Aorta (tissue), 5 donors: Measurements from ENCODE around the gene BTBD9. TPM values are rescaled to one million over a fixed set of nuclear protein-coding genes. Genes with fewer than 3 reads are reported as not detected.

Source experiments
- ATAC-seq: fragments of 200-7000 bp; cut with Tn5 transposase; one replicate; pipeline ENCODE4 v1.9.1; 2022; ENCODE audit warnings: moderate library complexity; ENCODE audit not compliant: low FRiP score
- DNase-seq, 2 donors: peaks; one replicate each; pipeline ENCODE4 v3.0.0-alpha.2; 2020
- H3K27ac ChIP-seq, 2 donors: one replicate each; pipeline ENCODE4 v1.5.1; 2013; ENCODE audit warnings: low read length in 2 of 2, mild to moderate bottlenecking in 2 of 2, moderate library complexity in 2 of 2, control low read depth in 1 of 2, inconsistent platforms in 1 of 2, low read depth in 1 of 2
- H3K27me3 ChIP-seq, 2 donors: one replicate each; pipeline ENCODE4 v1.6.1; 2013; ENCODE audit warnings: control low read depth in 1 of 2, low read length in 1 of 2, mild to moderate bottlenecking in 1 of 2, moderate library complexity in 1 of 2; ENCODE audit not compliant: insufficient read depth in 2 of 2, control insufficient read depth in 1 of 2
- H3K36me3 ChIP-seq, 2 donors: one replicate each; pipeline ENCODE4 v1.6.1; 2013; ENCODE audit warnings: control low read depth in 1 of 2, low read length in 1 of 2, mild to moderate bottlenecking in 1 of 2; ENCODE audit not compliant: insufficient read depth in 2 of 2, control insufficient read depth in 1 of 2
- H3K4me1 ChIP-seq, 2 donors: one replicate each; pipeline ENCODE4 v1.6.1; 2013; ENCODE audit warnings: low read length in 2 of 2, control low read depth in 1 of 2, mild to moderate bottlenecking in 1 of 2, moderate library complexity in 1 of 2; ENCODE audit not compliant: insufficient read depth in 2 of 2, control insufficient read depth in 1 of 2
- H3K4me3 ChIP-seq, 2 donors: one replicate each; pipeline ENCODE4 v1.5.1; 2013; ENCODE audit warnings: low read length in 2 of 2, control low read depth in 1 of 2, mild to moderate bottlenecking in 1 of 2
- H3K9me3 ChIP-seq: one replicate; pipeline ENCODE4 v1.6.1; 2013; ENCODE audit warnings: mild to moderate bottlenecking, low read length; ENCODE audit not compliant: control insufficient read depth
- WGBS, 2 donors: extraction: QIAGEN DNeasy Blood & Tissue Kit; methylation state at CpG; one replicate each; pipeline ENCODE4 v1.1.7; 2013; 5-methylcytosine and 5-hydroxymethylcytosine counted together
- intact Hi-C, 2 donors: fragments of 100-400 bp; cut with DNase I; formaldehyde crosslinking; loops; one replicate each; pipeline versions ENCODE4 v1.14.2 to v1.15.0; 2022
- polyA plus RNA-seq, 2 donors: library from polyadenylated mRNA; stranded (reverse); fragments of 200-250 nt; gene quantifications; one replicate each; pipeline ENCODE4 v1.2.3, GENCODE V29; 2013
- total RNA-seq, 2 donors: library from RNA; stranded (reverse); fragmentation: NEBNext Ultra II Directional; extraction: Animal tissue kit (Norgen Biotek cat#: 25700); gene quantifications; one replicate each; pipeline ENCODE4 v1.2.1, GENCODE V29; 2021
- donor health status: healthy with polysubstance abuse.
- donor health status: Bipolar disorder and iron deficiency.
- donor health status: DM: no; HTN: no; CAD: no.
- donor health status: DM: no; HTN: no; CAD: no.
- donor health status: DM: yes; HTN: yes; CAD: no.

The BTBD9 gene
- total and polyA plus RNA-seq, 4 donors = 1.5 to 23.6 (median 12.4) TPM

DNA sequence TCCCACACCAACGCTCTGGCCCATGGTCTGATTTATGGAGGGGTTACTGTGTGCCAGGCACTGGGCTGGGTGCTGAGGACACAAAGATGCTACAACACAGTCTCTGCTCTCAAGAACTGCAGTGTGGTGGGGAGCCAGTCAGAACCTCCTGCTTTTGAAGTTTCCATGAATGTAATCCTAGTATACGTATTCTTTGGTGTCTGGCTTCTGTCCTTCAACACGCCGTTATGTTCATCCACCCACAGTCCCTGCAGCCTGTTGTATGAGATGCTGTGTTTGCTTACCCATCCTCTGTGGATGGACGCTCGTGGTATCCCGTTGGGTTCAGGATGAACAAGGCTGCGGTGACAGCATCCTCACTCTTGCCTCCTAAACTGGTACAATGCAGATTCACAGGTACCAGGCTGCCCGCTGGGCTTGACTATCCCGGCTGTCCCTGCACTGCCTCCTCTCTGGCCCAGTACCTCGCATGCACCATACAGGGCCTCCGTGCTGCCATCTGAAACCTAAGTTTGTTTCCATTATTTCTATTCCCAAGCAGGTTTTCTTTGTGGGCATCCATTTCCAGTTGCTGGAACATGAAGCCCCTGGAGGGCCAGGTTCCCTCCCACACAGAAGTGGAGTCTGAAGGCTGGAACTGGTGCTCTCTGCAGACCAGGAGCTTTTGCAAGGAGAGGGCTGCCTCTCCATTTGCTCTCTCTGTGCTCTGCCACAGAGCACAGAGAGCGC lies 455.7 kb downstream of the BTBD9 start:
- no peak for DNase-seq

DNA sequence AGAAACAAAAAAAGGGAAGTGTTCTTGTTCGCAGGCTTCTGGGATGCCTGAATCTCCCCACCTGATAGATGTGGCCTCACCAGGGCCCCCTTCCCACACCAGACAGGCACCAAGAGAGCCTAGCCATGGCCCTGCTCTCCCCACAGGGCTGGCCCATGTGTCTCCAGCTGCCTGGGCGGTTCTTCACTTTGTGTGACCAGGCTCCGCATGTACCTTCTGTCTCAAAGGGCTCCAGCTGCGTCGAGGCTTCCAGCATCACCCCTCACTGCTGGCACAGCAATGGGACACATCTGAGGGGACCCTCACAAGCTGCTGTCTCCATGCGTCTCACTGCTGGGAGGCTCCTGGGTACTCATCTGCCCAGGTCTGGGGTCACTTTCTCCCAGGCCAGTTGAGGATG lies 457.3 kb downstream of the BTBD9 start:
- no peaks in the 10 kb centered on the region for H3K27me3 ChIP-seq
- H3K4me3 ChIP-seq = no peak overlapping the region
- H3K27ac ChIP-seq = no peak overlapping the region
- ATAC-seq = no peak
- no peak for DNase-seq
- intact Hi-C loops = no loop called here
- 94 to 96% methylated on average over 6 of the region's 6 CpGs for WGBS, 2 donors
- H3K4me1 ChIP-seq = no peaks in the 10 kb centered on the region
- H3K9me3 ChIP-seq = no peaks in the 10 kb centered on the region
- no peaks in the 10 kb centered on the region for H3K36me3 ChIP-seq

More for the DNA sequence above, 455.7 kb downstream of the BTBD9 start:
- no peaks in the 10 kb centered on the region for H3K27me3 ChIP-seq
- H3K4me1 ChIP-seq = no peaks in the 10 kb centered on the region
- no peak for ATAC-seq
- WGBS, 2 donors = 83 to 92% methylated on average over 13 of the region's 13 CpGs
- no peaks in the 10 kb centered on the region for H3K9me3 ChIP-seq
- H3K36me3 ChIP-seq = no peaks in the 10 kb centered on the region
- intact Hi-C loops = no loop called here
- H3K27ac ChIP-seq = no peak overlapping the region
- no peak overlapping the region for H3K4me3 ChIP-seq

DNA sequence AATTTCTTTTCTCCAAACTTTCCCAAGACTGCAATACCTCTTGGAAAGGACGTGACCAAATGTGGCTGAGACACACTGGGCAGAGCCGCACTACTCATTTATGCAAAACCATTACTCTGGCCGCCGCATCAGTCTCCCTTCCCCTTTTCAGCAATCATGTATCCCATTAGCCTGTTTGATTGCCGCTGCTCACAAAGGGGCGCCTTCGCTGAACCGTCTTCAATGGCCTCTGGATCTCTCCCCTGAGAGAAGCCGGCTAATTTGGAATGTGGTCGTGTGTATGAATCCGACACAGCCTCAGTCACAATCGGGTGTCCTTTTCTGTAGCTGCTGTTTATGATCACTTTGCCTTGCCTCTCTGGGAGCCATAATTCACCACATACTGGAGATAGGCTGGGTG lies 459.1 kb downstream of the BTBD9 start:
- Histone ChIP-seq H3K9me3 (no peaks in the 10 kb centered on the region), H3K4me1 (no peaks in the 10 kb centered on the region), H3K36me3 (no peaks in the 10 kb centered on the region), H3K27me3 (no peaks in the 10 kb centered on the region), H3K27ac (no peak overlapping the region), H3K4me3 (no peak overlapping the region)
- DNase-seq (no peak), ATAC-seq (no peak)
- WGBS, 2 donors = 72 to 82% methylated on average over 12 of the region's 12 CpGs
- intact Hi-C loops = no loop called here

DNA sequence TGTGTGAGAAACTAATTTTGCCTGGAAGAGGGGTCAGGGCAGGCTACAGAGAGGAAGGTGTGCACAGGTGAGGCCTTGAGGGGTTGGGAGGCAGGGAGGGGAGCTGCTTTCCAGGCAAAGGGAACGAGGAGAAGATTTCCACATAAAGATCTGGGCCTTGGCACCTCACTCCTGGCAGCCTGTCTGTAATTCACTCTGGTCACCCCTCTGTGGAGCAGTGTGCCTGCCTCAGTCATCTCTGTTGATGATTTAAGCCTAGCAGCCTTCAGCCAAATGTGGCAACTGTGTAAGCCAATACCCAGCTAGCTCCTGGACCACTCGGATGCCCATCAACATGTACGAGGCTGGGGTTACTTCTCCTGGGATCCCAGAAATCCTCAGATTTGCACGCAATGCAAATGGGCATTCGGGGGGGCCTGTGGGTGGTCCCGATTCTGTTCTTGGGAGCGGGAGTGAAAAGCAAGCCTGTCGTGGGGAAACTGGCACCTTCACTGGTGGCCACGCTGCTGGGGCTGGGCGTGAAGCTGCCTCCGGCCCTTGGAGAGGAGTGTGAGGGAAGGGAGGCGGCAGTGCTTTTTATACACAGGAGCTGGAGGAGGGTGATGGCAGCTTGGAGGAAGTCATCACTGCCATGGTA lies 459.8 kb downstream of the BTBD9 start:
- DNase-seq (no peak), ATAC-seq (no peak)
- H3K4me3 ChIP-seq = no peak overlapping the region
- no peak overlapping the region for H3K27ac ChIP-seq
- no peaks in the 10 kb centered on the region for H3K4me1 ChIP-seq
- no peaks in the 10 kb centered on the region for H3K27me3 ChIP-seq
- intact Hi-C loops = no loop called here
- 82 to 87% methylated on average over 12 of the region's 12 CpGs for WGBS, 2 donors
- H3K9me3 ChIP-seq = no peaks in the 10 kb centered on the region
- H3K36me3 ChIP-seq = no peaks in the 10 kb centered on the region

DNA sequence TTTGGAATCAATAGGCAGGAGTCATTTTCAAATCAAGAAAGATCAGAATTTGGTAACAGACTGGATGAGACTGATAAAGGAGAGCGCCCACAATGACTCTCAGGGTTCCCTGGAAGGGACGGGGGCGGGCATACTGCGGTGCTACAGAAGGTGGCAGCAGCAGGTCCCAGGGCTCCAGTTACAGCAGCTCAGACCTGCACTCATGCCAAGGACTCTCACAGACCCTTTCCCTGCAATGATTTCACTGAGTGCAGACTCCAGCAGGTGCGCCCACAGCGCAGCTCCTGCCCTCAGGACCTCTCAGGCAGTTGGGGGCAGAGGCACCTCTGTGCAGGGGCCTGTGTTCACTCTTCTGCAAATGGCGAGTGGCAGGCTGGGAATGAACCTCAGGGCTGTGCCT lies 460.4 kb downstream of the BTBD9 start:
- Histone ChIP-seq H3K27me3 (no peaks in the 10 kb centered on the region), H3K36me3 (no peaks in the 10 kb centered on the region), H3K27ac (no peak overlapping the region), H3K9me3 (no peaks in the 10 kb centered on the region), H3K4me1 (no peaks in the 10 kb centered on the region), H3K4me3 (no peak overlapping the region)
- WGBS, 2 donors = 96 to 97% methylated on average over 7 of the region's 7 CpGs
- DNase-seq (peak in 1 of 2 donors; percentile 64), ATAC-seq (no peak)
- intact Hi-C loops = no loop called here

DNA sequence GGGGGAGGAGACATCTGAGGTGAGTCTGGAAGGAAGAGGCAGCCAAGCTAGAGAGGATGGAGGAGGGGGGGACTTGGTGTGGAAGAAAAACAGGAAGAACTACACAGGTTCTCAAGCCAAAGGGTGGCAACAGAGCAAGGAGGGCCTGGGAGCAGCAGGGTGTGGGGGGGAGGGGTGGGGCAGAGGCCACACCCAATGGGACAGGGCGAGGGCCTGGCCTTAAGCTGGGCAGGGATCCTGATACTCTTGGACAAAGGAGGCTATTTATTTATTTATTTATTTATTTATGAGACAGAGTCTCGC lies 461.2 kb downstream of the BTBD9 start:
- H3K27me3 ChIP-seq = no peaks in the 10 kb centered on the region
- WGBS, 2 donors = 91 to 100% methylated on average over 2 of the region's 2 CpGs
- H3K9me3 ChIP-seq = no peaks in the 10 kb centered on the region
- no peaks in the 10 kb centered on the region for H3K36me3 ChIP-seq
- no peak overlapping the region for H3K27ac ChIP-seq
- DNase-seq = no peak
- intact Hi-C loops = no loop called here
- no peaks in the 10 kb centered on the region for H3K4me1 ChIP-seq
- no peak for ATAC-seq
- H3K4me3 ChIP-seq = no peak overlapping the region

DNA sequence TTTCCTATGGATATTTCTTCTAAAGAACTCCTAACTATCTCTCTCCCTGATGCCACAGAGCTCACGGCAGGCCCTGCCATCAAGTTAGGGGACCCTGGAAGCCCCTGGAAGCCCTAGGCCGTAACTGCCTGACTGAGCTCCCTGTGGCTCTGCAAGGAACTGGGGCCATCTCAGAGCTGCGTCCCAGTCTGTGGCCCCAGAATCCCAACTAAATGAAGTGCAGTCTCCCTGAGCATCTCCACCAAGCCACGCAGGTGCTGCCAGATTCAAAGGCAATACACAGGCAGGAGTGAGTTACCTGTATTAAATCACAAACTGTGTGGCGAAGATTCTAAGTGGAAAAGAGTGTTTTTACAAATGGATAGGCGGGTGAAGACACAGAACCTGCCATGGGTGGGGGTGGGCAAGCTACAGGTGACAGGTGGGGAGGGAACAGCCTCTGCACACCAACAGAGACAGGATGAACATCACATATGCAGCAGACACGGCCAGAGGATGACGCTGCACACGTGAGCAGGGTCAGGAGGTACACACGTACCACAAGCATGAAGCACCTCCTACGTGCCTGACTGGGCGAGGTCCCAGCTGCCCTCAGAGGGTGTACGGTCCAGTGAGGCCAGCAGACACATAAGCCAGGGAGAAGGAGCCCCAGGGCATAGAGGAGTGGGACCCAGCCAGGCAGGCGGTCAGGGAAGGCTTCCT lies 461.7 kb downstream of the BTBD9 start:
- Histone ChIP-seq H3K4me3 (no peak overlapping the region), H3K9me3 (no peaks in the 10 kb centered on the region), H3K36me3 (no peaks in the 10 kb centered on the region), H3K4me1 (no peaks in the 10 kb centered on the region), H3K27me3 (no peaks in the 10 kb centered on the region), H3K27ac (no peak overlapping the region)
- no peak for ATAC-seq
- DNase-seq = peak in 1 of 2 donors; percentile 68
- 85 to 93% methylated on average over 14 of the region's 14 CpGs for WGBS, 2 donors
- intact Hi-C loops = no loop called here

DNA sequence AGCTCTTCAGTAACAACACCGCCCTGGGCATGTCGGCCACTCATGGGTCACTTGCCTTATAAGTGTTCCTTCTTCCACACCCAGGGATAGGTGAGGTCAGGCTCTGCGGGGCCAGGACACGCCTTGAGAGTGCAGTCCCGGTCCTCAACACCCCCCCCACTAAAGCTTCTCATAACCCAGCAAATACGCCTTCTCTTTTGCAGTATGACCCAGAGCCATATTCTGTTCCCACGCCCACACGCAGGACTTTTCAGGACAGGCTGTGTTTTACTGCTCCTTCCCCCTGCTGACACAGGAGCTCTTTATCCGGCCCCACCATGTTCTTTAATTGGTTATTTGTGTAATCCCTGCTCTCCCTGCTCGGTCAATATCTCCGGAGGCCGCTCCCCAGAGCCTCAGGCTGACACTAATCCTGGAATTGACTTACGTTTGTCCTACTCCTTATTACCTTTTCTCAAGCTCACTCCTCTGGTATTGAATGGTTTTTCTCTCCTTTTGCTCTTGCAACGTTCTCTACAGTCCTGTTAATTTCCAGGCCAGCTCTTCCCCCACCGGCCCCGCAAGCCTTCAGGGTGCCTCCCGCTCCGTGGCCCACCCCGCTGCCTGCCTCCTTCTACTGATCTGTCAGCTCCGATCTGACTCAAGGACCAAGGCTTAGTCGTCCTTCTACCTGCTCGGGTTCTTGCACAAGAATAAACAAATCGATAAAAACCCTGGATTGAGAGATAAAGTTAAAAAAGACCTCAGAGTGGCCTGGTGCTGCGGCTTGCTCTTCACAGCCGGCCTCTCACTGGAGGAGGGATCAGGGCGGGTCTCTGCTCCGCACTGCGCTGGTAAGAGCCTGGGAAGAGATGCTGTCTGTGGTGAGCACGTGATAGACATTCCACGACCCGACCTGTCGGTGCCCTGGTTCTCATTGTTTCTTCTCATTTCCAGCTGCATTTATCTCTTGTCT lies 462.7 kb downstream of the BTBD9 start:
- Histone ChIP-seq H3K4me1 (no peaks in the 10 kb centered on the region), H3K36me3 (no peaks in the 10 kb centered on the region), H3K9me3 (no peaks in the 10 kb centered on the region), H3K27ac (no peak overlapping the region), H3K27me3 (no peaks in the 10 kb centered on the region), H3K4me3 (no peak overlapping the region)
- ATAC-seq = no peak
- intact Hi-C loops = no loop called here
- WGBS, 2 donors = 75% methylated on average over 32 of the region's 32 CpGs
- peak in 1 of 2 donors; percentile 51 for DNase-seq
